Stimulated activated CD4-positive, alpha-beta T cell treated with anti-CD3 and anti-CD28 coated beads, Interleukin-2, amount 100 ng/mL, for 48 hours (primary cell): ENCODE data around the gene SERGEF.
A peak's percentile ranks its signal among the peaks of the same experiment; 100 is the strongest.
"Not testable (repeated sequence)": the region's sequence is repeated elsewhere in the genome, so short reads cannot be mapped to it uniquely, and the experiment has no call there.

ENCODE experiments used
- DNase-seq, 2 donors: peaks; one replicate each; pipeline ENCODE4 v3.0.0-alpha.2; 2020

Gene SERGEF

GRCh38 chr11:17901481-17901880 is 111.4 kb downstream of the SERGEF start:
- no peak for DNase-seq

GRCh38 chr11:17898782-17899181 is 114.1 kb downstream of the SERGEF start:
- no peak for DNase-seq

- no peak for DNase-seq
Observed at GRCh38 chr11:17898071-17898470, 114.8 kb downstream of the SERGEF start.

- DNase-seq = no peak
Observed at GRCh38 chr11:17897495-17897894, 115.4 kb downstream of the SERGEF start.

GRCh38 chr11:17896496-17897151 is 116.2 kb downstream of the SERGEF start:
- not testable (repeated sequence) for DNase-seq

- no peak for DNase-seq
Observed at GRCh38 chr11:17894929-17895658, 117.8 kb downstream of the SERGEF start.

GRCh38 chr11:17892409-17892808 is 120.4 kb downstream of the SERGEF start:
- DNase-seq = no peak

GRCh38 chr11:17890325-17890724 is 122.5 kb downstream of the SERGEF start:
- no peak for DNase-seq

- DNase-seq = no peak
Observed at GRCh38 chr11:17887779-17888178, 125.1 kb downstream of the SERGEF start.

GRCh38 chr11:17883946-17884345 is 128.9 kb downstream of the SERGEF start:
- no peak for DNase-seq

- DNase-seq = no peak
Observed at GRCh38 chr11:17883057-17883456, 129.8 kb downstream of the SERGEF start.

- no peak for DNase-seq
Observed at GRCh38 chr11:17878743-17879142, 134.1 kb downstream of the SERGEF start.

GRCh38 chr11:17877886-17878285 is 135.0 kb downstream of the SERGEF start:
- no peak for DNase-seq

GRCh38 chr11:17876827-17877226 is 136.0 kb downstream of the SERGEF start:
- no peak for DNase-seq

GRCh38 chr11:17875891-17876290 is 137.0 kb downstream of the SERGEF start:
- DNase-seq = no peak

- no peak for DNase-seq
Observed at GRCh38 chr11:17873586-17873985, 139.3 kb downstream of the SERGEF start.

- DNase-seq = not testable (repeated sequence)
Observed at GRCh38 chr11:17868398-17868797, 144.4 kb downstream of the SERGEF start.

GRCh38 chr11:17867341-17867740 is 145.5 kb downstream of the SERGEF start:
- DNase-seq = no peak

- no peak for DNase-seq
Observed at GRCh38 chr11:17865765-17866428, 146.9 kb downstream of the SERGEF start.

- DNase-seq = peak in 1 of 2 donors; percentile 1
Observed at GRCh38 chr11:17864478-17864941, 148.3 kb downstream of the SERGEF start.

- no peak for DNase-seq
Observed at GRCh38 chr11:17861036-17861755, 151.7 kb downstream of the SERGEF start.

- DNase-seq = no peak
Observed at GRCh38 chr11:17859552-17859951, 153.3 kb downstream of the SERGEF start.
